Hematopoietic multipotent progenitor cell treated with erythropoietin and hydrocortisone succinate and interleukin-3 and kit ligand, for 17 days (in vitro differentiated cells): ENCODE results near the gene SLC16A6.
"Not testable (repeated sequence)": the region's sequence is repeated elsewhere in the genome, so short reads cannot be mapped to it uniquely, and the experiment has no call there.

ENCODE experiments used
- DNase-seq: peaks from one replicate; pipeline ENCODE4 v3.0.0-alpha.2; 2015; ENCODE audit warnings: low spot score

Gene SLC16A6

GRCh38 chr17:68247445-68248198 is 43.3 kb downstream of the SLC16A6 start, which contains the start of gene AMZ2:
Gene AMZ2, plus strand, starts transcription at chr17:68248043. Its CDS starts 2,145 bp downstream, at chr17:68250188.
- DNase-seq: peak; percentile 97

GRCh38 chr17:68246271-68247028 is 44.5 kb downstream of the SLC16A6 start:
- DNase-seq: no peak

- DNase-seq: no peak
Measured at GRCh38 chr17:68239632-68240366, 51.1 kb downstream of the SLC16A6 start.

- no peak for DNase-seq
Measured at GRCh38 chr17:68238871-68239253, 52.1 kb downstream of the SLC16A6 start.

GRCh38 chr17:68238164-68238870 is 52.6 kb downstream of the SLC16A6 start:
- DNase-seq: no peak

GRCh38 chr17:68237369-68238163 is 53.4 kb downstream of the SLC16A6 start:
- not testable (repeated sequence) for DNase-seq

GRCh38 chr17:68235336-68235791 is 55.6 kb downstream of the SLC16A6 start:
- DNase-seq: not testable (repeated sequence)

- DNase-seq: not testable (repeated sequence)
Measured at GRCh38 chr17:68234726-68235335, 56.1 kb downstream of the SLC16A6 start.

- DNase-seq: not testable (repeated sequence)
Measured at GRCh38 chr17:68232741-68233140, 58.2 kb downstream of the SLC16A6 start.

- no peak for DNase-seq
Measured at GRCh38 chr17:68231541-68231940, 59.4 kb downstream of the SLC16A6 start.

GRCh38 chr17:68231131-68231530 is 59.8 kb downstream of the SLC16A6 start:
- DNase-seq: not testable (repeated sequence)

- no peak for DNase-seq
Measured at GRCh38 chr17:68229619-68230018, 61.3 kb downstream of the SLC16A6 start.

- DNase-seq: no peak
Measured at GRCh38 chr17:68228817-68229570, 61.9 kb downstream of the SLC16A6 start.

GRCh38 chr17:68228039-68228680 is 62.8 kb downstream of the SLC16A6 start:
- DNase-seq: not testable (repeated sequence)

- not testable (repeated sequence) for DNase-seq
Measured at GRCh38 chr17:68225055-68225454, 65.9 kb downstream of the SLC16A6 start.

- DNase-seq: no peak
Measured at GRCh38 chr17:68222606-68223005, 68.3 kb downstream of the SLC16A6 start.

GRCh38 chr17:68221786-68222185 is 69.1 kb downstream of the SLC16A6 start:
- DNase-seq: no peak

- DNase-seq: not testable (repeated sequence)
Measured at GRCh38 chr17:68220786-68221185, 70.1 kb downstream of the SLC16A6 start.

- DNase-seq: not testable (repeated sequence)
Measured at GRCh38 chr17:68220186-68220585, 70.7 kb downstream of the SLC16A6 start.
